Measurements from ENCODE around the gene SPSB4. TPM values are rescaled to one million over a fixed set of nuclear protein-coding genes. Genes with fewer than 3 reads are reported as not detected.

Gene SPSB4
- total and polyA plus RNA-seq, 9 of the 15 experiments (the other 6 are each of a cell fraction or from before 2014, with no cell fraction given), result not detected

- intact Hi-C loops (cut with micrococcal nuclease) (no loop called here), in situ Hi-C loops (cut with MboI) (no loop called here)
- H3K9ac ChIP-seq (ENCODE audit: insufficient read depth in 1 of 2, low read depth in 2 of 2, low read length in 2 of 2), result no peak overlapping the region
- DNase-seq (ENCODE audit: extremely low read depth in 1 of 4, low spot score in 3 of 4), result no peak
- peaks cover 9 to 70% of the 10 kb centered on the region in 2 experiments; a peak in 4 of 5 replicates for H3K27me3 ChIP-seq (ENCODE audit: control insufficient read depth in 2 of 2, insufficient read depth in 2 of 2, low read length in 2 of 2)
- no peak for TF ChIP-seq BCOR (IDR thresholded peaks at IDR 0.05)
- no peak for TF ChIP-seq E2F4 (CRISPR knock-in tag; IDR thresholded peaks at IDR 0.05; ENCODE audit: low read depth)
- TF ChIP-seq CUX1 (CRISPR knock-in tag; IDR thresholded peaks at IDR 0.05), result no peak
- H3K79me2 ChIP-seq (ENCODE audit: control insufficient read depth, insufficient read depth, low read length), result no peaks in the 10 kb centered on the region
- H3K4me2 ChIP-seq (ENCODE audit: insufficient read depth, low read length), result no peak overlapping the region
- no peaks in the 10 kb centered on the region for H3K9me3 ChIP-seq (replicated peaks; ENCODE audit: control insufficient read depth, insufficient read depth, low read depth, low read length)
- FAIRE-seq, result no peak
- H2AFZ ChIP-seq (ENCODE audit: low read depth, low read length), result no peak overlapping the region
- peaks cover 0 to 6% of the 10 kb centered on the region in 2 experiments; a peak in 2 of 5 replicates for H3K4me1 ChIP-seq (replicated peaks in 1 of 2; ENCODE audit: control insufficient read depth in 2 of 2, insufficient read depth in 2 of 2, low read length in 2 of 2)
- CTCF ChIA-PET (ENCODE audit: low intra/inter-chr PET ratio), result interaction anchor here (0.6 kb wide), 1 partner anchor 103 kb away, joined by 3 read pairs; no protein-coding TSS in a partner anchor
- no peak overlapping the region for H3K4me3 ChIP-seq
- H3K36me3 ChIP-seq (ENCODE audit: control insufficient read depth, insufficient read depth, low read length), result no peaks in the 10 kb centered on the region
- no peaks in the 10 kb centered on the region for H3K9me1 ChIP-seq (ENCODE audit: control insufficient read depth, insufficient read depth, low read length)
- POLR2A ChIA-PET, result no interaction called here
- H3K27ac ChIP-seq (ENCODE audit: extremely low read depth, low read depth, low read length), result no peak overlapping the region
- 4% methylated on average over 33 of the region's 48 CpGs for WGBS (ENCODE audit: insufficient coverage, low coverage, missing lambda C conversion rate)
- BruUV-seq (replicated peaks), result no TSS peak
- no peaks in the 10 kb centered on the region for H4K20me1 ChIP-seq (replicated peaks; ENCODE audit: control insufficient read depth, insufficient read depth, low read length)
- ATAC-seq, result no peak
These were observed 1.3 kb downstream of the SPSB4 start for GRCh38 chr3:141052201-141053069.
